ENCODE results near the gene DNAJC3. TPM values are rescaled to one million over a fixed set of nuclear protein-coding genes. Genes with fewer than 3 reads are reported as not detected.

DNAJC3 gene
- 9.5 TPM for total RNA-seq (ENCODE audit: unreplicated experiment)
- long read RNA-seq, full-length matches to known transcripts, result 3 of 11 reads
- long read RNA-seq, partial matches to known transcripts, result 2 of 11 reads
- long read RNA-seq, other reads (novel, unspliced or antisense), result 6 of 11 reads

- Mint-ChIP-seq H3K36me3 (ENCODE audit: unreplicated experiment) (no peaks in the 10 kb centered on the region), H3K9me3 (ENCODE audit: unreplicated experiment) (peaks cover 3% of the 10 kb centered on the region), H3K4me3 (ENCODE audit: unreplicated experiment) (peak within 1 kb of the TSS; percentile 97), H3K27ac (ENCODE audit: unreplicated experiment) (peak within 1 kb of the TSS; percentile 87), H3K4me1 (ENCODE audit: low read depth, unreplicated experiment) (peaks cover 4% of the 10 kb centered on the region), H3K27me3 (ENCODE audit: unreplicated experiment) (peaks cover 2% of the 10 kb centered on the region)
- no peak for TF ChIP-seq CTCF (IDR thresholded peaks at IDR 0.05; ENCODE audit: partially characterized antibody, unreplicated experiment)
- peak; percentile 99 for DNase-seq
Observed at GRCh38 chr13:95676762-95677563, at the start of gene DNAJC3. Gene DNAJC3 (plus strand): TSS chr13:95677139. CDS start chr13:95677256, 117 bp downstream.

- Mint-ChIP-seq H3K27me3 (ENCODE audit: unreplicated experiment) (peaks cover 2% of the 10 kb centered on the region), H3K36me3 (ENCODE audit: unreplicated experiment) (peaks cover 3% of the 10 kb centered on the region), H3K4me1 (ENCODE audit: low read depth, unreplicated experiment) (no peaks in the 10 kb centered on the region), H3K9me3 (ENCODE audit: unreplicated experiment) (peaks cover 2% of the 10 kb centered on the region), H3K27ac (ENCODE audit: unreplicated experiment) (no peak overlapping the region), H3K4me3 (ENCODE audit: unreplicated experiment) (no peak overlapping the region)
- no peak for DNase-seq
- TF ChIP-seq CTCF (IDR thresholded peaks at IDR 0.05; ENCODE audit: partially characterized antibody, unreplicated experiment), result no peak
Observed at GRCh38 chr13:95627590-95627989, 49.3 kb upstream of the DNAJC3 start.

- no peak for DNase-seq
- TF ChIP-seq CTCF (IDR thresholded peaks at IDR 0.05; ENCODE audit: partially characterized antibody, unreplicated experiment), result no peak
- Mint-ChIP-seq H3K27ac (ENCODE audit: unreplicated experiment) (no peak overlapping the region), H3K4me3 (ENCODE audit: unreplicated experiment) (no peak overlapping the region), H3K27me3 (ENCODE audit: unreplicated experiment) (peaks cover 2% of the 10 kb centered on the region), H3K36me3 (ENCODE audit: unreplicated experiment) (peaks cover 7% of the 10 kb centered on the region), H3K4me1 (ENCODE audit: low read depth, unreplicated experiment) (no peaks in the 10 kb centered on the region), H3K9me3 (ENCODE audit: unreplicated experiment) (peaks cover 2% of the 10 kb centered on the region)
Observed at GRCh38 chr13:95628488-95628887, 48.5 kb upstream of the DNAJC3 start.

GRCh38 chr13:95629071-95629470, 47.9 kb upstream of the DNAJC3 start:
- no peak for TF ChIP-seq CTCF (IDR thresholded peaks at IDR 0.05; ENCODE audit: partially characterized antibody, unreplicated experiment)
- Mint-ChIP-seq H3K36me3 (ENCODE audit: unreplicated experiment) (peaks cover 7% of the 10 kb centered on the region), H3K4me1 (ENCODE audit: low read depth, unreplicated experiment) (no peaks in the 10 kb centered on the region), H3K9me3 (ENCODE audit: unreplicated experiment) (peaks cover 2% of the 10 kb centered on the region), H3K4me3 (ENCODE audit: unreplicated experiment) (no peak overlapping the region), H3K27ac (ENCODE audit: unreplicated experiment) (no peak overlapping the region), H3K27me3 (ENCODE audit: unreplicated experiment) (peaks cover 2% of the 10 kb centered on the region)
- no peak for DNase-seq

- Mint-ChIP-seq H3K9me3 (ENCODE audit: unreplicated experiment) (peaks cover 2% of the 10 kb centered on the region), H3K4me3 (ENCODE audit: unreplicated experiment) (no peak overlapping the region), H3K27ac (ENCODE audit: unreplicated experiment) (no peak overlapping the region), H3K27me3 (ENCODE audit: unreplicated experiment) (peaks cover 2% of the 10 kb centered on the region), H3K36me3 (ENCODE audit: unreplicated experiment) (peaks cover 7% of the 10 kb centered on the region), H3K4me1 (ENCODE audit: low read depth, unreplicated experiment) (no peaks in the 10 kb centered on the region)
- TF ChIP-seq CTCF (IDR thresholded peaks at IDR 0.05; ENCODE audit: partially characterized antibody, unreplicated experiment), result no peak
- no peak for DNase-seq
Observed at GRCh38 chr13:95630593-95630992, 46.3 kb upstream of the DNAJC3 start.
